Measurements from ENCODE around the gene RFPL4AL1.
A peak's percentile ranks its signal among the peaks of the same experiment; 100 is the strongest.
"Not testable (repeated sequence)": the region's sequence is repeated elsewhere in the genome, so short reads cannot be mapped to it uniquely, and the experiment has no call there.

The RFPL4AL1 gene

DNA sequence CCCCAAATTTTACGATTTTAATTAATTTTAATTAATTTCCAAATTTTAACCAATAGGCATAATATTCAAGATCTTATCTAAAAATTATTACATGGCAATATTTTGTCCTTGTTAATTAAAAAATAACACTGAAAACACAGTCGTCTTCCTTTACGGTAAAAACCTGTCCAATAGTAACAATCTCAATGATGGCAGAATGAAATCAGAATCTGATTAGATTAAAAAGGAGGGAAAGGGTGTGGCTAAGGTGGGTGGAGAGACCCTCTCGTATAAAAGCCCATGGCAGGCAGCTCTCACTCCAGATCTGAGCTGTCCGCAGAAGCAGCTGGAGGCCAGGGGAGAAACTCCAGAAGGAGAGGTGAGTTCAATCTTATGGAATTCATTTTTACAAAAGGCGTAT, at the start of gene RFPL4AL1:
Gene RFPL4AL1 (plus strand): TSS at position 301 of the 400 bp plus-strand sequence. CDS start 2,687 bp downstream, outside the sequence.
- DNase-seq (ENCODE audit: low spot score), result not testable (repeated sequence)

DNA sequence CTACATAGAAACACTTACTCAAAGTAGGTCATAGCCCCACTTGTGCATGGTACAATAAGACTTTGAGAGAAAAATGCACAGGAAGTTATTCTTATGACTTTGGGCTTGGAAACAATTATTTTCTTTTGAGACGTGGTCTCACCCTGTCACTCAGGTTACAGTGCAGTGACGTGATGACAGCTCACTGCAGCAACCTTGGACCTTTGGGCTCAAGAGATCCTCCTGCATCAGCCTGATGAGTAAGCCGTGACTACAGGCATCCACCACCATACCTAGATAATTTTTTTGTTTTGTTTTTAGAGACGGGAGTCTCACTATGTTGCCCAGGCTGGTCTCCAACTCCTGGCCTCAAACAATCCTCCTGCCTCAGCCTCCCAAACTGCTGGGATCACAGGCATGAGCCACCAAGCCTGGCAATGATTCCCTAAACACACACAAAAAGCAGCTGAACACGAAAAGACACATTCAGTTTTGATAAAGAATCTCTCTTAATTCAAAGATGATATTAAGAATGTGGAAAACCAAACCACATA, 48.6 kb upstream of the RFPL4AL1 start:
- no peak for DNase-seq (ENCODE audit: low spot score)

GRCh38 chr19:55720801-55721200, 48.1 kb upstream of the RFPL4AL1 start:
- DNase-seq (ENCODE audit: low spot score), result no peak

GRCh38 chr19:55723491-55723890, 45.4 kb upstream of the RFPL4AL1 start:
- DNase-seq (ENCODE audit: low spot score), result no peak

- not testable (repeated sequence) for DNase-seq (ENCODE audit: low spot score)
Observed at GRCh38 chr19:55730378-55730777, 38.5 kb upstream of the RFPL4AL1 start.

DNA sequence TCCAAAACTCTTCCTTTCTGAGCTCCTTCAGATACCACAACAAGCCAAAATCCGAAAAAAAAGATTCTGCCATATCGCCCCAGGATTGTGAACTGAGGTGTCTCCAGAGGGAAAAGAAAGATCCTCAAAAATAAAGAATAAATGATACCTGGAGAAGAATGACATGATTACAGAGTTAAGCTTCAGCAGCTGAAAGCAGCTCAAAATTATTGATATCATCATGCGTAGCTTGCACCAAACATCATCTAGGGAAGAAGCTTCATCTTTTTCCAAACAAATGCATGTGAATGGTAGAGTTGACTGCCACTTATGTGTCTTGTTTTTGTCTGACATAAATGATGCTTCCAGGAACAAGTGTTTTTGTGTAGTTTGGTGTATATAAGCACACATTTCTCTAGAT, 30.6 kb upstream of the RFPL4AL1 start, which contains the start of gene NLRP9:
Gene NLRP9 (minus strand): TSS at position 101 of the 400 bp plus-strand sequence. CDS start 28 bp downstream, at position 73.
- no peak for DNase-seq (ENCODE audit: low spot score)

DNA sequence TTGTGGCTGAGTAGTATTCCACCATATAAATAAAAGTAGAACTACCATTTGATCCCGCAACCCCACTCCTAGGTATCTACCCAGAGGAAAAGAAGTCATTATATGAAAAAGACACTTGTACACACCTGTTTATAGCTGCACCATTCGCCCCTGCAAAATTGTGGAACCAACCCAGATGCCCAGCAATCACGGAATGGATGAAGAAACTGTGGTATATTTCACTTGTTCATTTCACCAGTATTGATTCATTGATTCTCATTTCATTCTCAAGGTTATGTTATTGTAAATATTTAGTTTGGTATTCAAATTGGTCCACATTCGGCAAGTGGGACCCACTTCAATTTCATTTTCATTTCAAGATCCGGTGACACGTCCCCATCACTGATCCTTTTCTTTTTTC, 18.2 kb upstream of the RFPL4AL1 start:
- DNase-seq (ENCODE audit: low spot score), result no peak

DNA sequence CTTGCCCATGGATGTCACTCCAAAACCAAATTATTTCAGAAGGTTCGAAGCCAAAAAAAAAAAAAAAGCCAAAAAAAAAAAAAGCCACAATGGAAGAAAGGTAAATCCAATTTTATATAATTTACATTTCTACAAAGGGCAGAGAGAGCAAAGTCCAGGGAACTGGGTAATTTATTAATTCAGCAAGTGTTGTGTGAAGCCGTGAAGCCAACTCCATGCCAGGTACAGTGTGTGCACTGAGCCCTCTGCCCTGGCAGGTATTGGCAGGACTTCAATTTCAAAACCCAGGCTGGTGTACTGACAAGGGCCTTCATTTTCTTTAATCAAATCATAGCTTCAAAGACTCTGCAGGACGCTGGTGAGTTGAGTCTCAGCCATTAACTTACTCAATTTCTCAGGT, 15.5 kb upstream of the RFPL4AL1 start:
- DNase-seq (ENCODE audit: low spot score), result no peak

DNA sequence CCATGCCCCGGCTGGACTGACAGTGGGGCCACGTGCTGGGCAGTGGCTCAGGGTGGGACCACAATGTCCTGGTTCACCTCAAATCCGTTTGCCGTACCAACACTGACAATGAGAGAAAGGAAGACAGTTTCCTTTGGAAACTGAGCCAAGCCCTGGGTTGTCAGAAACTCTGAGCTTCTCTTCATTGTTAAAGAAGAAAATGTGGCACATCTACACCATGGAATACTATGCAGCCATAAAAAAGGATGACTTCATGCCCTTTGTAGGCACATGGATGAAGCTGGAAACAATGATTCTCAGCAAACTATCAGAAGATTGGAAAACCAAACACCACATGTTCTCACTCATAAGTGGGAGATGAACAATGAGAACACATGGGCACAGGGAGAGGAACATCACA, 12.1 kb upstream of the RFPL4AL1 start:
- DNase-seq (ENCODE audit: low spot score), result not testable (repeated sequence)

DNA sequence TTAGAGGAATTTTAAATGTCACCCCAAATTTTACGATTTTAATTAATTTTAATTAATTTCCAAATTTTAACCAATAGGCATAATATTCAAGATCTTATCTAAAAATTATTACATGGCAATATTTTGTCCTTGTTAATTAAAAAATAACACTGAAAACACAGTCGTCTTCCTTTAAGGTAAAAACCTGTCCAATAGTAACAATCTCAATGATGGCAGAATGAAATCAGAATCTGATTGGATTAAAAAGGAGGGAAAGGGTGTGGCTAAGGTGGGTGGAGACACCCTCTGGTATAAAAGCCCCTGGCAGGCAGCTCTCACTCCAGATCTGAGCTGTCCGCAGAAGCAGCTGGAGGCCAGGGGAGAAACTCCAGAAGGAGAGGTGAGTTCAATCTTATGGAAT, 10.1 kb upstream of the RFPL4AL1 start, which contains the start of gene RFPL4A:
Gene RFPL4A (plus strand): TSS at position 301 of the 400 bp plus-strand sequence. CDS start 2,704 bp downstream, outside the sequence.
- DNase-seq (ENCODE audit: low spot score), result not testable (repeated sequence)

DNA sequence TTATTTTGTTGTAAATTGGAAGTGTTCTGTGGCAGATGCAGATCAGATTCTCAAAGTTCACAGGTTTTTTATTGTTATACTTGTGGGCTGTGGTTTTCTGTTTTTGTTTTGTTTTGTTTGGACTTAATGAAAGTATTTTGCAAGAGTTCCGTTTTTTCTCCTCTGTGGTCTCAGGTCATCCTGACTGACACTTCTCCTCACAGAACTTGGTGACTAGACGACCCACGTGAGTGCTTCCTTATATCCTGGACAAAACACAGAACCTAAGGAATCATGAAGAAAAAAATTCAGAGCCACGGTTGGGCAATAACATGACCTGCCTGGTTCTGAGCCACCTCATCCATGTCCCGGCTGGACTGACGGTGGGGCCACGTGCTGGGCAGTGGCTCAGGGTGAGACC, 2.5 kb upstream of the RFPL4AL1 start:
- DNase-seq (ENCODE audit: low spot score), result no peak

DNA sequence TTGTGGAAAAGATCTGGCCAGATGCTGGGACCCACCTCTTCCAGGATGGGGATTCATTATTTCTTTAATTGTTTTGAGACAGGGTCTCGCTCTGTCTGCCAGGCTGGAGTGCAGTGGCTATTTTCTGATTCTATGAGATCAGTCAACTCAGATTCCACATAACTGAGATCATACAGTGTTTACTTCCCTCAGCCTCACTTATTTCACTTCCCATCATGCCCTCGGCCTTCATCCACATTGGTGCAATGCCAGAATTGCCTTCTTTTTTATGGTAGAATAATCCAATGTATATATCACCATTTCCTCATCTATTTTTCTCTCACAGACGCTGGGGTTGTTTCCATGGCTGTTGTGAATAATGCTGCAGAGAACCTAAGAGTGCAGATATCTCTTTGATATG, 714 bp downstream of the RFPL4AL1 start:
- DNase-seq (ENCODE audit: low spot score), result not testable (repeated sequence)

DNA sequence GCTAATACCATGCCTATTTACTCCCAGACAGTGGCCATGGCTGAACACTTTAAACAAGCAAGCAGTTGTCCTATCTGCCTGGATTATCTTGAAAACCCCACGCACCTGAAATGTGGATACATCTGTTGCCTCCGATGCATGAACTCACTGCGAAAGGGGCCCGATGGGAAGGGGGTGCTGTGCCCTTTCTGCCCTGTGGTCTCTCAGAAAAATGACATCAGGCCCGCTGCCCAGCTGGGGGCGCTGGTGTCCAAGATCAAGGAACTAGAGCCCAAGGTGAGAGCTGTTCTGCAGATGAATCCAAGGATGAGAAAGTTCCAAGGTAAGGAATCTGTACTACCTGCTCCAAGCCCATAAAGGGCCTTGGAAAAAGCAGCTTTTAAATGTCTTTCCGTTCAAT, 8.6 kb downstream of the RFPL4AL1 start:
- no peak for DNase-seq (ENCODE audit: low spot score)

DNA sequence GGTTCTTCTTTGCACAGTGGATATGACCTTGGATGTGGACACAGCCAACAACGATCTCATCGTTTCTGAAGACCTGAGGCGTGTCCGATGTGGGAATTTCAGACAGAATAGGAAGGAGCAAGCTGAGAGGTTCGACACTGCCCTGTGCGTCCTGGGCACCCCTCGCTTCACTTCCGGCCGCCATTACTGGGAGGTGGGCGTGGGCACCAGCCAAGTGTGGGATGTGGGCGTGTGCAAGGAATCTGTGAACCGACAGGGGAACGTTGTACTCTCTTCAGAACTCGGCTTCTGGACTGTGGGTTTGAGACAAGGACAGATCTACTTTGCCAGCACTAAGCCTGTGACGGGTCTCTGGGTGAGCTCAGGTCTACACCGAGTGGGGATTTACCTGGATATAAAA, 9.4 kb downstream of the RFPL4AL1 start:
- no peak for DNase-seq (ENCODE audit: low spot score)

DNA sequence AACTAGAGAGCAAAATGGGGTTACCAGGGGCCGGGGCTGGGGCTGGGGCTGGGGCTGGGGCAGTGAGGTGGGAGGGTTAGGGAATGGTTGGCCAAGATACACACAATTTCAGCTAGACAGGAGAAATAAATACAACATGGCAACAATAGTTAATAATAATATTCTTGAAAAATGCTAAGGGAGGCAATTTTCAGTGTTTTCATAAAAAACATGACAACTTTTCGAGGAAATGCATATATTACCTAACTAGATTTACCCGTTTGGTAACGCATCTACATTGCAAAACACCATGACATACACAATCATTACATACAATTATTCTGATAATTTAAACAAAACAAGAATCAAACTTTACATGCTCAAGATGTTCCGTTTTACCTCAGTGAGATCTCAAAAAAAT, 12.2 kb downstream of the RFPL4AL1 start:
- no peak for DNase-seq (ENCODE audit: low spot score)

GRCh38 chr19:55795021-55795420, 26.1 kb downstream of the RFPL4AL1 start:
- no peak for DNase-seq (ENCODE audit: low spot score)

DNA sequence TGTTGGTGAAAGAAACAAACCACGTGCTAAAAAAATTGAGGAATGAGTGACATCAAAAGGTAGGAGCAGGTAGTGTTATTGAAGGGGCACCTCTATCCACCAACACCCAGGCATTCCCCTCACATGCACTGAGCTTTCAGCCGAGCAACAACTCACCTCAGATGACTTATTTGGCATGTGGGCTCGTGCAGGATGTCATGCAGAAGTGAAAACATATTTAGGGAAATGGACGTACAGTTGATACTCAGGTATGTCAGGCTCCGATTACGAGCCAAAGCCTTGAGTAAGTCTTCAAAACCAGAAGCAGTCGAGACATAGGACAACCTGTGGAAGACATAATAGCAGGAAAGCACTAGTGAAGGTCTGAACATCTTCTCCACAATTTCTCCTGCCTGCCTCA, 32.5 kb downstream of the RFPL4AL1 start:
- no peak for DNase-seq (ENCODE audit: low spot score)

- DNase-seq (ENCODE audit: low spot score), result no peak
Observed at GRCh38 chr19:55802281-55802680, 33.4 kb downstream of the RFPL4AL1 start.

GRCh38 chr19:55809381-55810058, 40.6 kb downstream of the RFPL4AL1 start:
- DNase-seq (ENCODE audit: low spot score), result peak; percentile 2

GRCh38 chr19:55811340-55811739, 42.4 kb downstream of the RFPL4AL1 start:
- DNase-seq (ENCODE audit: low spot score), result no peak

GRCh38 chr19:55812449-55812848, 43.5 kb downstream of the RFPL4AL1 start:
- DNase-seq (ENCODE audit: low spot score), result no peak

DNA sequence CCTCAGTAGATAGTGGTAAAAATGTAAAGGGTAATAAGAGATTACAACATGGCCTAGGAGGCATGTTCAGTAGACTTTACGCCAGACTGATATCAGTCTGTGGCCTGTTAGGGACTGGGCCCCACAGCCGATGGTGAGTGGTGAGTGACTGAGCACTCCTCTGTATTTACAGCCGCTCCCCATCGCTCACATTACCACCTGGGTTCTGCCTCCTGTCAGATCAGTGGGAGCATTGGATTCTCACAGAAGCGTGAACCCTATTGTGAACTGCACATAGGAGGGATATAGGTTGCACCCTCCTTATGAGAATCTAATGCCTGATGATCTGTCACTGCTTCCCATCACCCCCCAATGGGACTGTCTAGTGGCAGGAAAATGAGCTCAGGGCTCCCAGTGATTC, 45.0 kb downstream of the RFPL4AL1 start:
- DNase-seq (ENCODE audit: low spot score), result no peak

- no peak for DNase-seq (ENCODE audit: low spot score)
Observed at GRCh38 chr19:55820037-55820436, 51.1 kb downstream of the RFPL4AL1 start.

Data from CD4-positive, alpha-beta T cell treated with Interleukin-15 for 4 hours (primary cell).